Hepatic stellate cell (primary cell): ENCODE measurements around the gene CRHR2.
"Not testable (repeated sequence)": the region's sequence is repeated elsewhere in the genome, so short reads cannot be mapped to it uniquely, and the experiment has no call there.

Source experiments
- DNase-seq: peaks from one replicate; pipeline ENCODE4 v3.0.0; 2011; ENCODE audit warnings: low spot score

Gene CRHR2

GRCh38 chr7:30654296-30655090, 27.8 kb downstream of the CRHR2 start:
- DNase-seq: no peak

- DNase-seq: no peak
Measured at GRCh38 chr7:30652698-30653641, 29.3 kb downstream of the CRHR2 start.

- no peak for DNase-seq
Measured at GRCh38 chr7:30652132-30652531, 30.1 kb downstream of the CRHR2 start.

GRCh38 chr7:30650421-30650808, 31.8 kb downstream of the CRHR2 start:
- no peak for DNase-seq

- no peak for DNase-seq
Measured at GRCh38 chr7:30649717-30650420, 32.4 kb downstream of the CRHR2 start.

GRCh38 chr7:30648744-30649540, 33.3 kb downstream of the CRHR2 start:
- DNase-seq: no peak

GRCh38 chr7:30647589-30648364, 34.5 kb downstream of the CRHR2 start:
- DNase-seq: no peak

GRCh38 chr7:30646154-30646553, 36.1 kb downstream of the CRHR2 start:
- no peak for DNase-seq

GRCh38 chr7:30645661-30646060, 36.6 kb downstream of the CRHR2 start:
- no peak for DNase-seq

- no peak for DNase-seq
Measured at GRCh38 chr7:30644286-30644955, 37.8 kb downstream of the CRHR2 start.

- no peak for DNase-seq
Measured at GRCh38 chr7:30642789-30643188, 39.5 kb downstream of the CRHR2 start.

- DNase-seq: not testable (repeated sequence)
Measured at GRCh38 chr7:30642322-30642721, 39.9 kb downstream of the CRHR2 start.

GRCh38 chr7:30635798-30636197, 46.5 kb downstream of the CRHR2 start:
- DNase-seq: no peak

GRCh38 chr7:30634634-30635201, 47.5 kb downstream of the CRHR2 start:
- DNase-seq: no peak

- DNase-seq: no peak
Measured at GRCh38 chr7:30634193-30634626, 48.0 kb downstream of the CRHR2 start.

GRCh38 chr7:30633223-30633622, 49.0 kb downstream of the CRHR2 start:
- DNase-seq: no peak

- DNase-seq: no peak
Measured at GRCh38 chr7:30630986-30631385, 51.3 kb downstream of the CRHR2 start.

- no peak for DNase-seq
Measured at GRCh38 chr7:30627026-30627425, 55.2 kb downstream of the CRHR2 start.

- DNase-seq: no peak
Measured at GRCh38 chr7:30625283-30625682, 57.0 kb downstream of the CRHR2 start.

- no peak for DNase-seq
Measured at GRCh38 chr7:30618961-30619360, 63.3 kb downstream of the CRHR2 start.
